Upper lobe of right lung (tissue), 1 donor: ENCODE measurements around the gene AFAP1L2. TPM values are rescaled to one million over a fixed set of nuclear protein-coding genes. Genes with fewer than 3 reads are reported as not detected.

Source experiments
- ATAC-seq: fragments of 200-7000 bp; cut with Tn5 transposase; one replicate; pipeline ENCODE4 v1.9.1; 2020; ENCODE audit warnings: mild to moderate bottlenecking, moderate library complexity
- DNase-seq: peaks from one replicate; pipeline ENCODE4 v3.0.0-alpha.2; 2020
- H3K27ac ChIP-seq: fragments of 200-600 bp; one replicate; pipeline ENCODE4 v1.8.0; 2022
- H3K27me3 ChIP-seq: fragments of 200-600 bp; one replicate; pipeline ENCODE4 v1.8.0; 2022; ENCODE audit warnings: mild to moderate bottlenecking
- H3K36me3 ChIP-seq: fragments of 200-600 bp; one replicate; pipeline ENCODE4 v1.8.0; 2022
- H3K4me1 ChIP-seq: fragments of 200-600 bp; one replicate; pipeline ENCODE4 v1.8.0; 2022
- H3K4me3 ChIP-seq: fragments of 200-600 bp; one replicate; pipeline ENCODE4 v1.8.0; 2022; ENCODE audit warnings: mild to moderate bottlenecking
- H3K9me3 ChIP-seq: fragments of 200-600 bp; one replicate; pipeline ENCODE4 v1.8.0; 2022
- intact Hi-C: fragments of 100-400 bp; cut with DNase I; formaldehyde crosslinking; loops from one replicate; pipeline ENCODE4 v1.11.0; 2022
- total RNA-seq: library from RNA; stranded (reverse); fragmentation: NEBNext Ultra II Directional; extraction: Animal tissue kit (Norgen Biotek cat#: 25700); gene quantifications from one replicate; pipeline ENCODE4 v1.2.1, GENCODE V29; 2021
- TF ChIP-seq, protein P1 (sequence below): fragments of 200-600 bp; IDR thresholded peaks from one replicate; pipeline ENCODE4 v1.8.0; 2022; ENCODE audit warnings: antibody characterized with exemption
- donor health status: DM: no; HTN: yes; CAD: no; lungs with severe emphysema.

AFAP1L2 gene
- total RNA-seq, 1 donor from 2014 or later = 10.1 TPM

GRCh38 chr10:114392112-114392835 is 12.0 kb downstream of the AFAP1L2 start:
- H3K4me3 ChIP-seq = no peak overlapping the region
- intact Hi-C loops = no loop called here
- H3K27me3 ChIP-seq = no peaks in the 10 kb centered on the region
- no peak overlapping the region for H3K27ac ChIP-seq
- no peaks in the 10 kb centered on the region for H3K36me3 ChIP-seq
- H3K9me3 ChIP-seq = no peaks in the 10 kb centered on the region
- no peak for ATAC-seq
- peaks cover 6% of the 10 kb centered on the region for H3K4me1 ChIP-seq
- no peak for DNase-seq
- TF ChIP-seq, protein P1, sequence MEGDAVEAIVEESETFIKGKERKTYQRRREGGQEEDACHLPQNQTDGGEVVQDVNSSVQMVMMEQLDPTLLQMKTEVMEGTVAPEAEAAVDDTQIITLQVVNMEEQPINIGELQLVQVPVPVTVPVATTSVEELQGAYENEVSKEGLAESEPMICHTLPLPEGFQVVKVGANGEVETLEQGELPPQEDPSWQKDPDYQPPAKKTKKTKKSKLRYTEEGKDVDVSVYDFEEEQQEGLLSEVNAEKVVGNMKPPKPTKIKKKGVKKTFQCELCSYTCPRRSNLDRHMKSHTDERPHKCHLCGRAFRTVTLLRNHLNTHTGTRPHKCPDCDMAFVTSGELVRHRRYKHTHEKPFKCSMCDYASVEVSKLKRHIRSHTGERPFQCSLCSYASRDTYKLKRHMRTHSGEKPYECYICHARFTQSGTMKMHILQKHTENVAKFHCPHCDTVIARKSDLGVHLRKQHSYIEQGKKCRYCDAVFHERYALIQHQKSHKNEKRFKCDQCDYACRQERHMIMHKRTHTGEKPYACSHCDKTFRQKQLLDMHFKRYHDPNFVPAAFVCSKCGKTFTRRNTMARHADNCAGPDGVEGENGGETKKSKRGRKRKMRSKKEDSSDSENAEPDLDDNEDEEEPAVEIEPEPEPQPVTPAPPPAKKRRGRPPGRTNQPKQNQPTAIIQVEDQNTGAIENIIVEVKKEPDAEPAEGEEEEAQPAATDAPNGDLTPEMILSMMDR = no peak

DNA sequence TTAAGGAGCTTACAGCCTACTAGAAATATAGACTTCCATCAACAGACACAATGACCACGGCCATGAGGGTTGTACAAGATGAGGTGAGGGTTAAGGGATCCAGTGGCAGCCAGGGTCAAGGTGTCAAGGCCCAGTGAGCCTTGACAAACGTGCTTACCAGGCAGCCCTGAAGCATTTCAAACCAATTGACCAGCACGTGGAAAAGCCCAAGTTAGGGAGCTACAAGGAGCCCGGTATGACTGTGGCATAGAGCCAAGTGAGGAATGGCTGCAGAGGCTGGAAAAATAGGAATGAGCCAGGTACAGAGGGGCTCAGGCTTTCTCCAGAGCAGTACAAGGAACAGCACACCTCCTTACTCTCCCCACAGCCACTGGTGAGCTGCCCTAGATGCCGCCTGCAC is 12.7 kb downstream of the AFAP1L2 start:
- Histone ChIP-seq H3K27me3 (no peaks in the 10 kb centered on the region), H3K4me1 (peaks cover 6% of the 10 kb centered on the region), H3K9me3 (no peaks in the 10 kb centered on the region), H3K27ac (no peak overlapping the region), H3K4me3 (no peak overlapping the region), H3K36me3 (no peaks in the 10 kb centered on the region)
- TF ChIP-seq, protein P1 = no peak
- intact Hi-C loops = no loop called here
- DNase-seq (no peak), ATAC-seq (no peak)

GRCh38 chr10:114389426-114389825 is 14.9 kb downstream of the AFAP1L2 start:
- Histone ChIP-seq H3K9me3 (no peaks in the 10 kb centered on the region), H3K4me3 (no peak overlapping the region), H3K27ac (no peak overlapping the region), H3K27me3 (no peaks in the 10 kb centered on the region), H3K4me1 (peaks cover 6% of the 10 kb centered on the region), H3K36me3 (no peaks in the 10 kb centered on the region)
- TF ChIP-seq, protein P1 = no peak
- ATAC-seq (no peak), DNase-seq (no peak)
- intact Hi-C loops = no loop called here

- H3K27ac ChIP-seq = no peak overlapping the region
- H3K4me3 ChIP-seq = no peak overlapping the region
- no peaks in the 10 kb centered on the region for H3K9me3 ChIP-seq
- ATAC-seq = no peak
- no peak for DNase-seq
- TF ChIP-seq, protein P1 = no peak
- H3K4me1 ChIP-seq = peaks cover 6% of the 10 kb centered on the region
- H3K27me3 ChIP-seq = no peaks in the 10 kb centered on the region
- intact Hi-C loops = no loop called here
- H3K36me3 ChIP-seq = no peaks in the 10 kb centered on the region
Measured at GRCh38 chr10:114388275-114388674, 16.0 kb downstream of the AFAP1L2 start.

- Histone ChIP-seq H3K27me3 (no peaks in the 10 kb centered on the region), H3K36me3 (no peaks in the 10 kb centered on the region), H3K9me3 (no peaks in the 10 kb centered on the region), H3K4me1 (peaks cover 6% of the 10 kb centered on the region), H3K4me3 (no peak overlapping the region), H3K27ac (no peak overlapping the region)
- DNase-seq (no peak), ATAC-seq (no peak)
- intact Hi-C loops = no loop called here
- TF ChIP-seq, protein P1 = no peak
Measured at GRCh38 chr10:114387784-114388183, 16.5 kb downstream of the AFAP1L2 start.

DNA sequence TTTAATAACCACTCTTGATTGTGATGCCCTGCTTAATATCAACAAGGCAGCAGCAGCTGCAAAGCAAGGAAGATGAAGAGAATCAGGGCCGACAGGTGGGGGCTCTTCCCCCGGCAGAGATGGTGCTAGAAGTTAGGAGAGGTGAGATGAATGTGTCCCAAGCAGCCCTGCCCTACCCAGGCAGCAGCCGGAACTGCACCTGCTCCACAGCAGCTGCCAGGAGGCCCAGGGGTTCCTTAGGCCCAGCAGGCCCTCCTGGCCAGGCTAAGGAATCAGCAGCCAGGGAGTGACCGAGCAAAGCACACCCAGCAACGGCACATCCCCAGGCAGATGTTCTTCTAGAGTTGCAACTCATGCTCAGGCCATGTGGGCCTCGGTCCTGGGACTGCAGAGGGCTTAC is 17.9 kb downstream of the AFAP1L2 start:
- no peaks in the 10 kb centered on the region for H3K9me3 ChIP-seq
- TF ChIP-seq, protein P1 = no peak
- intact Hi-C loops = no loop called here
- peaks cover 6% of the 10 kb centered on the region for H3K4me1 ChIP-seq
- H3K27ac ChIP-seq = no peak overlapping the region
- no peaks in the 10 kb centered on the region for H3K27me3 ChIP-seq
- no peak overlapping the region for H3K4me3 ChIP-seq
- no peak for ATAC-seq
- no peaks in the 10 kb centered on the region for H3K36me3 ChIP-seq
- no peak for DNase-seq
